Transverse colon (tissue), 4 donors: ENCODE data around the gene C21orf58. TPM values are rescaled to one million over a fixed set of nuclear protein-coding genes. Genes with fewer than 3 reads are reported as not detected.

Experiments
- DNase-seq: peaks from one replicate; pipeline ENCODE4 v3.0.0-alpha.2; 2019
- H3K27ac ChIP-seq, 4 donors: fragments of 200-600 bp; sonication (generic); 2 replicates each; pipeline ENCODE4 v1.5.1; 2016 to 2018; ENCODE audit warnings: inconsistent platforms in 4 of 4
- H3K27me3 ChIP-seq: fragments of 200-600 bp; sonication (generic); 2 replicates; pipeline ENCODE4 v1.5.1; 2017; ENCODE audit warnings: inconsistent platforms
- H3K36me3 ChIP-seq, 4 donors: fragments of 200-600 bp; sonication (generic); 2 replicates each; pipeline ENCODE4 v1.5.1; 2017 to 2019; ENCODE audit warnings: inconsistent platforms in 4 of 4
- H3K4me1 ChIP-seq, 4 donors: fragments of 200-600 bp; sonication (generic); 2 replicates each; pipeline ENCODE4 v1.5.1; 2017 to 2020; ENCODE audit warnings: inconsistent platforms in 4 of 4
- H3K4me3 ChIP-seq, 4 donors: fragments of 200-600 bp; sonication (generic); 1 replicate in 1 of 4; 2 replicates in 3 of 4; pipeline versions ENCODE4 v1.5.1 to v1.6.1; 2017 to 2019; ENCODE audit warnings: inconsistent platforms in 4 of 4
- H3K9me3 ChIP-seq, 2 donors: fragments of 200-600 bp; sonication (generic); 2 replicates each; pipeline ENCODE4 v1.5.1; 2017 to 2019; ENCODE audit warnings: inconsistent platforms in 2 of 2
- CTCF ChIP-seq, 5 experiments: fragments of 200-600 bp in 3 of 5; fragments of 450-650 bp in 2 of 5; sonication (generic) in 3 of 5; IDR thresholded peaks; 1 replicate in 2 of 5; 2 replicates in 3 of 5; pipeline ENCODE4 v1.5.1; 2016 to 2017; ENCODE audit warnings: antibody characterized with exemption in 5 of 5, inconsistent platforms in 3 of 5, mild to moderate bottlenecking in 2 of 5, moderate library complexity in 1 of 5
- EP300 ChIP-seq: sonication (generic); formaldehyde crosslinking; IDR thresholded peaks from one replicate; pipeline ENCODE4 v1.6.1; 2017; ENCODE audit warnings: antibody characterized with exemption, low read depth
- POLR2A ChIP-seq: fragments of 450-650 bp; IDR thresholded peaks from one replicate; pipeline ENCODE4 v1.6.1; 2016; ENCODE audit warnings: antibody characterized with exemption, mild to moderate bottlenecking, moderate library complexity
- POLR2AphosphoS5 ChIP-seq, 3 donors: sonication (generic); formaldehyde crosslinking; IDR thresholded peaks; one replicate each; pipeline ENCODE4 v1.6.1; 2016; ENCODE audit warnings: antibody characterized with exemption in 3 of 3
- WGBS, 2 donors: methylation state at CpG; one replicate each; pipeline ENCODE4 v1.1.5; 2018; ENCODE audit warnings: low coverage in 1 of 2; 5-methylcytosine and 5-hydroxymethylcytosine counted together
- in situ Hi-C, 4 donors: fragments of 200-750 bp; cut with MboI; loops; one replicate each; pipeline versions ENCODE4 v1.15.0 to v1.15.1; 2017; ENCODE audit warnings: low sequenced_read_pairs in 3 of 4, low pct_ligation_motif_present in 1 of 4, low pct_unique_long_range_greater_than_20kb in 1 of 4
- intact Hi-C: fragments of 100-400 bp; cut with DNase I; formaldehyde crosslinking; loops from one replicate; pipeline ENCODE4 v1.15.1; 2023; ENCODE audit warnings: low total_unique reads
- total RNA-seq, 4 donors: library from RNA; depleted of rRNA; stranded (reverse); fragments of >200 nt; gene quantifications; one replicate each; pipeline ENCODE4 v1.1.0, GENCODE V29; 2016

The C21orf58 gene
- total RNA-seq, 4 donors from 2014 or later, result 2.5 to 79.8 (median 7.6) TPM

GRCh38 chr21:46266946-46267345 lies 56.7 kb downstream of the C21orf58 start:
- whole genome bisulfite sequencing, 2 donors, result 94 to 100% methylated on average over 4 to 19 of the region's 19 CpGs
- H3K4me3 ChIP-seq, result no peak overlapping the region

DNA sequence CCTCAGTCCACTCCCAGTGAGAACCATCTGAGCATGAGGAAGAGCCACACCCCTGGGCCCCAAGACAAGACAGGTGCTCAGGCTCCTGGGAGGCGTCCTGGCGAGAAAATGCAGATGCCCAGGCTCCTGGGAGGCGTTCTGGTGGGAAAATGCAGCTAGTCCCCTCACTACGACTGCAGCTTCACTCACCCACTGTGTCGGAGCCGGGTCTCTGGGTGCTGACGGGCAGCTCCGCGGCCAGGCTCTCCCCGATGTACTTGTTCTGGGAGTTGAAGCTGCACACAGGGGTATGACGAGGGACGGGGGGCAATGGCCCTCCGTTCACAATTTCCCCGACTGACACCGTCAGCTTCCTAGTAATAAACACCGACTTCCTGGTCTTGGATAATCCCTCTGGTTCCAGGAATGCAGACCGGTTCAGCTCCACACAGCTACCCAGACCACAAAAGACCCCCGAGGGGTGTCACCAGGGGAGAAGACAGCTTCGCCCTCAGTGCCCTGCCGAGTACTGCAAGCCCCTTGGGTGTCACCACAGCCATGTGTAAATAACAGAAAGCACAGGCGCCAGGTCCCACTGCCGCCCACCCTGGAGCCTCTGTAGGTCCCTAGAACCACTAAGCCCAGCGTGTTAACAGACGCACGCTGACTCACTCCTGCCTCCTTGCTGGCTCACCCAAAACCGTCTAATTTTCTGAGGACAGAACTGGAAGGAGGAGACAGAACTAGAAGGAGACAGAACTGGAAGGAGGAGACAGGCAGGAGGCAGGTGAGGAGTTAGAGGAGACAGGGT lies 57.7 kb downstream of the C21orf58 start:
- WGBS, 2 donors, result 40 to 88% methylated on average over 1 to 26 of the region's 26 CpGs
- H3K27ac ChIP-seq, result no peak overlapping the region
- H3K4me1 ChIP-seq, result no peaks in the 10 kb centered on the region
- DNase-seq, result no peak
- in situ Hi-C loops (no loop called here), intact Hi-C loops (no loop called here)
- H3K36me3 ChIP-seq, result peaks cover 0 to 64% (median 31%) of the 10 kb centered on the region in 4 donors
- H3K27me3 ChIP-seq, result no peaks in the 10 kb centered on the region
- no peak overlapping the region for H3K4me3 ChIP-seq
- H3K9me3 ChIP-seq, result no peaks in the 10 kb centered on the region
- TF ChIP-seq POLR2AphosphoS5 (IDR thresholded peaks at IDR 0.05) (no peak), CTCF (IDR thresholded peaks at IDR 0.05) (no peak), EP300 (no peak), POLR2A (no peak)

More at GRCh38 chr21:46266946-46267345, 56.7 kb downstream of the C21orf58 start:
- DNase-seq, result no peak
- Histone ChIP-seq H3K27me3 (no peaks in the 10 kb centered on the region), H3K36me3 (peaks cover 0 to 65% (median 31%) of the 10 kb centered on the region in 4 donors), H3K9me3 (no peaks in the 10 kb centered on the region), H3K27ac (no peak overlapping the region), H3K4me1 (no peaks in the 10 kb centered on the region)
- TF ChIP-seq EP300 (no peak), POLR2AphosphoS5 (IDR thresholded peaks at IDR 0.05) (no peak), CTCF (IDR thresholded peaks at IDR 0.05) (no peak), POLR2A (no peak)
- in situ Hi-C loops (no loop called here), intact Hi-C loops (no loop called here)

- 92% methylated on average over 13 of the region's 13 CpGs; no CpG with 5 or more reads in 1 of the 2 donors for WGBS, 2 donors
These were observed 59.0 kb downstream of the C21orf58 start for GRCh38 chr21:46264690-46265144.

More at GRCh38 chr21:46264690-46265144, 59.0 kb downstream of the C21orf58 start:
- Histone ChIP-seq H3K27me3 (no peaks in the 10 kb centered on the region), H3K27ac (no peak overlapping the region), H3K4me1 (no peaks in the 10 kb centered on the region), H3K36me3 (peaks cover 0 to 64% (median 32%) of the 10 kb centered on the region in 4 donors), H3K9me3 (no peaks in the 10 kb centered on the region), H3K4me3 (no peak overlapping the region)
- in situ Hi-C loops, result no loop called here
- TF ChIP-seq EP300 (no peak), CTCF (IDR thresholded peaks at IDR 0.05) (no peak), POLR2AphosphoS5 (IDR thresholded peaks at IDR 0.05) (no peak), POLR2A (no peak)
- DNase-seq, result no peak
- intact Hi-C loops, result no loop called here
